Measurements from ENCODE around the gene TIMM44. TPM values are rescaled to one million over a fixed set of nuclear protein-coding genes. Genes with fewer than 3 reads are reported as not detected.

The TIMM44 gene
- total and polyA plus RNA-seq, 2 of the 8 experiments (the other 6 are each of a cell fraction or from before 2014, with no cell fraction given), result 131 to 150 TPM

DNA sequence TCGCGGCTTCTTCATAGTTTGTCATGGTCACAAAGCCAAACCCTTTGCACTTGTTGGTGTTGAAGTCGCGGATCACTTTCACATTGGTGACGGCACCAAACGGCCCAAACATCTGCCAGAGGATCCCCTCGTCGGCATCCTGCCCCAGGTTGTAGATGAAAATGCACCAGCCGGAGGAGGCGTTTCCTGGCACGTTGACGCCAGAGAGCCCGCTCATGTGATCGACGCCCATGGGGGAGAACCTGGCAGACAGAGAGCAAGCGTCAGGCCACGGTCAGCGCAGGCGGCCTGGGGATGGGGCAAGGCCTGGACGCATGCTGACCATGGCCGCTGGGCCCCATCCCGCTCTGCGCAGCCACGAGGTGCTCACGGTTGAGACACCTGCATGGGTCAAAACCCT is 20.1 kb upstream of the TIMM44 start:
- ChIA-PET CTCF (ENCODE audit: partially characterized antibody) (interaction anchor here (1.1 to 1.4 kb wide), 2 partner anchors 19 to 34 kb away, joined by 3 to 5 read pairs; no protein-coding TSS in a partner anchor), POLR2A (ENCODE audit: partially characterized antibody) (no interaction called here)
- TF ChIP-seq JUN (IDR thresholded peaks at IDR 0.05; ENCODE audit: low read depth, low read length) (no peak), JUND (IDR thresholded peaks at IDR 0.05; ENCODE audit: low read length) (no peak), ASH2L (IDR thresholded peaks at IDR 0.05; ENCODE audit: low read length) (no peak), TEAD4 (IDR thresholded peaks at IDR 0.05; ENCODE audit: low read depth, low read length) (no peak), CBX8 (IDR thresholded peaks at IDR 0.05; ENCODE audit: borderline replicate concordance, low read depth, low read length) (no peak), POLR2AphosphoS5 (IDR thresholded peaks at IDR 0.05; ENCODE audit: low read depth, low read length) (no peak)

More for the DNA sequence above, 20.1 kb upstream of the TIMM44 start:
- FAIRE-seq, result no peak
- H3K36me3 ChIP-seq (ENCODE audit: control insufficient read depth in 2 of 4, insufficient read depth in 4 of 4, low read length in 3 of 4), result peaks cover 33 to 66% (median 62%) of the 10 kb centered on the region in 4 experiments
- H3K9ac ChIP-seq (replicated peaks in 1 of 4; ENCODE audit: extremely low read depth in 1 of 4, low read depth in 3 of 4, low read length in 3 of 4), result no peak overlapping the region
- H3K23ac ChIP-seq (ENCODE audit: insufficient read length), result no peak overlapping the region
- H4K20me1 ChIP-seq (replicated peaks in 1 of 2; ENCODE audit: control insufficient read depth in 1 of 2, insufficient read depth in 2 of 2, low read length in 2 of 2), result peaks cover 5 to 10% of the 10 kb centered on the region in 2 experiments
- no peak for DNase-seq (ENCODE audit: low read depth in 1 of 2, low spot score in 2 of 2)
- H3K23me2 ChIP-seq (ENCODE audit: low read depth, low read length), result no peaks in the 10 kb centered on the region
- H3K9me3 ChIP-seq (ENCODE audit: insufficient read depth in 2 of 2, low read depth in 1 of 2, low read length in 1 of 2), result no peaks in the 10 kb centered on the region
- no peaks in the 10 kb centered on the region for H3K79me2 ChIP-seq (ENCODE audit: control insufficient read depth in 1 of 2, insufficient read depth in 2 of 2, low read length in 2 of 2)
- H4K8ac ChIP-seq (ENCODE audit: extremely low read depth, insufficient read depth, low read length), result no peak overlapping the region
- no peak overlapping the region for H2AFZ ChIP-seq (ENCODE audit: low read length)
- no peak overlapping the region for H2AK5ac ChIP-seq (ENCODE audit: low read depth, low read length)
- no peak overlapping the region for H2BK20ac ChIP-seq (ENCODE audit: low read length)
- H3K4me3 ChIP-seq (ENCODE audit: extremely low read depth in 1 of 4, insufficient read depth in 2 of 4, low read depth in 3 of 4, low read length in 4 of 4), result no peak overlapping the region
- H3K27ac ChIP-seq (ENCODE audit: low read depth, low read length), result no peak overlapping the region
- no peaks in the 10 kb centered on the region for H3K27me3 ChIP-seq (replicated peaks in 1 of 4; ENCODE audit: control insufficient read depth in 3 of 4, extremely low read depth in 1 of 4, insufficient read depth in 3 of 4, low read length in 3 of 4)
- H3K4me2 ChIP-seq (ENCODE audit: insufficient read depth in 1 of 2, low read depth in 2 of 2, low read length in 2 of 2), result no peak overlapping the region
- no peak overlapping the region for H4K5ac ChIP-seq (ENCODE audit: insufficient read length, low read depth, low read length)
- no peak overlapping the region for H2BK15ac ChIP-seq (ENCODE audit: low read length)
- no peak overlapping the region for H3K18ac ChIP-seq (ENCODE audit: extremely low read depth, low read length)
- no peaks in the 10 kb centered on the region; the same call in none of the 2 replicates for H3K79me1 ChIP-seq (ENCODE audit: low read depth, low read length)
- peaks cover 0 to 1% (median 0%) of the 10 kb centered on the region in 4 experiments; a peak in 1 of 7 replicates for H3K4me1 ChIP-seq (replicated peaks in 1 of 4; ENCODE audit: control insufficient read depth in 3 of 4, insufficient read depth in 4 of 4, low read length in 3 of 4)
- H3K4ac ChIP-seq (replicated peaks; ENCODE audit: insufficient read length, low read depth, low read length), result no peak overlapping the region
- H3K14ac ChIP-seq (ENCODE audit: insufficient read length), result no peak overlapping the region
- no peak overlapping the region for H2BK12ac ChIP-seq (ENCODE audit: low read depth, low read length)
- H3K56ac ChIP-seq (replicated peaks; ENCODE audit: insufficient read length, low read depth, low read length), result no peak overlapping the region
- no peak overlapping the region for H2BK120ac ChIP-seq (replicated peaks; ENCODE audit: low read depth, low read length)
- no peak overlapping the region for H2BK5ac ChIP-seq (ENCODE audit: low read depth, low read length)
- H4K91ac ChIP-seq (replicated peaks; ENCODE audit: insufficient read length, low read length), result no peak overlapping the region
- 94% methylated on average over 25 of the region's 25 CpGs; no CpG with 5 or more reads in 1 of the 2 experiments for WGBS, 2 experiments (ENCODE audit: extremely low coverage in 1 of 2, insufficient coverage in 1 of 2, insufficient read length in 1 of 2, insufficient replicate concordance in 2 of 2, low coverage in 1 of 2, low lambda C conversion rate in 2 of 2, missing lambda C conversion rate in 1 of 2)
